HG03565 (cell line): Measurements from ENCODE around the gene HRCT1.
"Not testable (repeated sequence)": the region's sequence is repeated elsewhere in the genome, so short reads cannot be mapped to it uniquely, and the experiment has no call there.

ENCODE experiments used
- ATAC-seq: cut with Tn5 transposase; IDR thresholded peaks from one replicate; pipeline ENCODE4 v1.9.1; 2021; ENCODE audit warnings: mild to moderate bottlenecking, moderate library complexity; ENCODE audit not compliant: unreplicated experiment

HRCT1 gene

GRCh38 chr9:35892051-35892450 lies 14.0 kb upstream of the HRCT1 start:
- no peak for ATAC-seq

GRCh38 chr9:35896570-35896969 lies 9.4 kb upstream of the HRCT1 start:
- ATAC-seq, result no peak

GRCh38 chr9:35897376-35898099 lies 8.5 kb upstream of the HRCT1 start:
- not testable (repeated sequence) for ATAC-seq

GRCh38 chr9:35898337-35898736 lies 7.7 kb upstream of the HRCT1 start:
- ATAC-seq, result no peak

GRCh38 chr9:35899021-35899420 lies 7.0 kb upstream of the HRCT1 start:
- no peak for ATAC-seq

- ATAC-seq, result no peak
These were observed 3.0 kb upstream of the HRCT1 start for GRCh38 chr9:35903049-35903448.

- no peak for ATAC-seq
These were observed 1.7 kb upstream of the HRCT1 start for GRCh38 chr9:35904338-35904737.

GRCh38 chr9:35905051-35905781 lies 786 bp upstream of the HRCT1 start:
- no peak for ATAC-seq

GRCh38 chr9:35906923-35907699 lies 1.1 kb downstream of the HRCT1 start:
- no peak for ATAC-seq

GRCh38 chr9:35907711-35908503 lies 1.9 kb downstream of the HRCT1 start:
- no peak for ATAC-seq

- no peak for ATAC-seq
These were observed 2.6 kb downstream of the HRCT1 start for GRCh38 chr9:35908504-35909125.

GRCh38 chr9:35909274-35909673 lies 3.3 kb downstream of the HRCT1 start, which contains the start of gene SPAAR:
Gene SPAAR (plus strand): TSS chr9:35909490. CDS start chr9:35910464, 974 bp downstream.
- ATAC-seq, result no peak

GRCh38 chr9:35909687-35910612 lies 3.9 kb downstream of the HRCT1 start:
- ATAC-seq, result no peak

GRCh38 chr9:35910613-35911359 lies 4.8 kb downstream of the HRCT1 start:
- no peak for ATAC-seq

GRCh38 chr9:35911690-35912089 lies 5.7 kb downstream of the HRCT1 start:
- ATAC-seq, result no peak

GRCh38 chr9:35912791-35913400 lies 6.9 kb downstream of the HRCT1 start:
- no peak for ATAC-seq

GRCh38 chr9:35913429-35913828 lies 7.4 kb downstream of the HRCT1 start:
- ATAC-seq, result not testable (repeated sequence)

- ATAC-seq, result no peak
These were observed 8.4 kb downstream of the HRCT1 start for GRCh38 chr9:35914301-35914807.
